Gastrocnemius medialis (tissue), 4 donors: ENCODE data around the gene ISOC2. TPM values are rescaled to one million over a fixed set of nuclear protein-coding genes. Genes with fewer than 3 reads are reported as not detected.

Experiments used
- ATAC-seq, 2 donors: fragments of 150-250 bp; one replicate each; pipeline ENCODE4 v1.9.1; 2016
- DNase-seq, 2 donors: peaks; one replicate each; pipeline ENCODE4 v3.0.0-alpha.2; 2019
- H3K27ac ChIP-seq, 4 donors: fragments of 200-600 bp; sonication (generic); 1 replicate in 1 of 4; 2 replicates in 3 of 4; pipeline ENCODE4 v1.5.1; 2016 to 2018; ENCODE audit warnings: mild to moderate bottlenecking in 2 of 4, moderate library complexity in 1 of 4
- H3K27me3 ChIP-seq, 3 donors: fragments of 200-600 bp; sonication (generic) in 2 of 3; 1 replicate in 1 of 3; 2 replicates in 2 of 3; pipeline versions ENCODE4 v1.5.1 to v1.6.0; 2016 to 2019; ENCODE audit warnings: mild to moderate bottlenecking in 1 of 3, moderate library complexity in 1 of 3
- H3K36me3 ChIP-seq, 2 donors: fragments of 200-600 bp; sonication (generic) in 1 of 2; one replicate each; pipeline ENCODE4 v1.5.1; 2017 to 2018
- H3K4me1 ChIP-seq, 2 donors: fragments of 200-600 bp; sonication (generic) in 1 of 2; one replicate each; pipeline ENCODE4 v1.5.1; 2016 to 2017; ENCODE audit warnings: mild to moderate bottlenecking in 2 of 2
- H3K4me3 ChIP-seq, 4 donors: fragments of 200-600 bp; sonication (generic) in 3 of 4; 1 replicate in 1 of 4; 2 replicates in 3 of 4; pipeline ENCODE4 v1.5.1; 2016 to 2019; ENCODE audit warnings: mild to moderate bottlenecking in 2 of 4
- H3K9me3 ChIP-seq, 3 donors: fragments of 200-600 bp; sonication (generic) in 2 of 3; 1 replicate in 1 of 3; 2 replicates in 2 of 3; pipeline ENCODE4 v1.5.1; 2016 to 2019
- POLR2A ChIP-seq, 2 donors: fragments of 450-650 bp; IDR thresholded peaks; one replicate each; pipeline ENCODE4 v1.6.1; 2017; ENCODE audit warnings: antibody characterized with exemption in 2 of 2, mild to moderate bottlenecking in 2 of 2, moderate library complexity in 2 of 2
- in situ Hi-C, 4 donors: fragments of 200-750 bp; cut with MboI; loops; one replicate each; pipeline versions ENCODE4 v1.15.0 to v1.8.0; 2017; ENCODE audit warnings: low sequenced_read_pairs in 4 of 4
- intact Hi-C: fragments of 100-400 bp; cut with DNase I; formaldehyde crosslinking; loops from one replicate; pipeline ENCODE4 v1.15.1; 2023; ENCODE audit warnings: low total_unique reads
- total RNA-seq, 4 donors: library from RNA; depleted of rRNA; stranded (reverse); fragments of >200 nt; gene quantifications; one replicate each; pipeline versions ENCODE4 v1.1.0 to v1.2.3, GENCODE V29; 2016
- TF ChIP-seq, protein P1 (sequence below), 5 experiments: fragments of 450-650 bp in 3 of 5; fragments of 200-600 bp in 2 of 5; sonication (generic) in 2 of 5; IDR thresholded peaks in 4 of 5; conservative IDR thresholded peaks in 1 of 5; 1 replicate in 4 of 5; 2 replicates in 1 of 5; pipeline ENCODE4 v1.5.1; 2016 to 2019; ENCODE audit warnings: antibody characterized with exemption in 5 of 5, mild to moderate bottlenecking in 3 of 5, moderate library complexity in 3 of 5

Gene ISOC2
- total RNA-seq, 4 donors from 2014 or later: 59.7 to 101 (median 88.7) TPM

DNA sequence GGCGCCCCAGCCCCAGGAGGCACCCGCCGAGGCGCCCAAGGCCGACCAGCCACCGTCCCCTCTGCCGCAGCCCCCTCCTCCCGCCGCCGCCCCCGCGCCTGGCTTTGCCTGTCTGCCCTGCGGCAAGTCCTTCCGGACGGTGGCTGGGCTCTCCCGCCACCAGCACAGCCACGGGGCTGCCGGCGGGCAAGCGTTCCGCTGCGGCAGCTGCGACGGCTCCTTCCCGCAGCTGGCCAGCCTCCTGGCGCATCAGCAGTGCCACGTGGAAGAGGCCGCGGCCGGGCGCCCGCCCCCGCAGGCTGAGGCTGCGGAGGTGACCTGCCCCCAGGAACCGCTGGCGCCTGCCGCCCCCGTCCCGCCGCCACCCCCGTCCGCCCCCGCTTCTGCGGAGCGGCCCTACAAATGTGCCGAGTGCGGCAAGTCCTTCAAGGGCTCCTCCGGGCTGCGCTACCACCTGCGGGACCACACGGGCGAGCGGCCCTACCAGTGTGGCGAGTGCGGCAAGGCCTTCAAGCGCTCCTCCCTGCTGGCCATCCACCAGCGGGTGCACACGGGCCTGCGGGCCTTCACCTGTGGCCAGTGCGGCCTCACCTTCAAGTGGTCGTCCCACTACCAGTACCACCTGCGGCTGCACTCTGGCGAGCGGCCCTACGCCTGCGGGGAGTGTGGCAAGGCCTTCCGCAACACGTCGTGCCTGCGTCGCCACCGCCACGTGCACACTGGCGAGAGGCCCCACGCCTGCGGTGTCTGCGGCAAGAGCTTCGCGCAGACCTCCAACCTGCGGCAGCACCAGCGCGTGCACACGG, 20.9 kb upstream of the ISOC2 start:
- H3K9me3 ChIP-seq: no peaks in the 10 kb centered on the region
- no peak for TF ChIP-seq POLR2A (IDR thresholded peaks at IDR 0.05)
- TF ChIP-seq, protein P1, sequence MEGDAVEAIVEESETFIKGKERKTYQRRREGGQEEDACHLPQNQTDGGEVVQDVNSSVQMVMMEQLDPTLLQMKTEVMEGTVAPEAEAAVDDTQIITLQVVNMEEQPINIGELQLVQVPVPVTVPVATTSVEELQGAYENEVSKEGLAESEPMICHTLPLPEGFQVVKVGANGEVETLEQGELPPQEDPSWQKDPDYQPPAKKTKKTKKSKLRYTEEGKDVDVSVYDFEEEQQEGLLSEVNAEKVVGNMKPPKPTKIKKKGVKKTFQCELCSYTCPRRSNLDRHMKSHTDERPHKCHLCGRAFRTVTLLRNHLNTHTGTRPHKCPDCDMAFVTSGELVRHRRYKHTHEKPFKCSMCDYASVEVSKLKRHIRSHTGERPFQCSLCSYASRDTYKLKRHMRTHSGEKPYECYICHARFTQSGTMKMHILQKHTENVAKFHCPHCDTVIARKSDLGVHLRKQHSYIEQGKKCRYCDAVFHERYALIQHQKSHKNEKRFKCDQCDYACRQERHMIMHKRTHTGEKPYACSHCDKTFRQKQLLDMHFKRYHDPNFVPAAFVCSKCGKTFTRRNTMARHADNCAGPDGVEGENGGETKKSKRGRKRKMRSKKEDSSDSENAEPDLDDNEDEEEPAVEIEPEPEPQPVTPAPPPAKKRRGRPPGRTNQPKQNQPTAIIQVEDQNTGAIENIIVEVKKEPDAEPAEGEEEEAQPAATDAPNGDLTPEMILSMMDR (IDR thresholded peaks at IDR 0.05 in 4 of 5, conservative IDR thresholded peaks at IDR 0.05 in 1 of 5): no peak
- intact Hi-C loops (no loop called here), in situ Hi-C loops (no loop called here)
- ATAC-seq (no peak), DNase-seq (no peak)
- H3K36me3 ChIP-seq: peaks cover 0 to 7% of the 10 kb centered on the region in 2 donors
- H3K27ac ChIP-seq: no peak overlapping the region
- H3K4me3 ChIP-seq: no peak overlapping the region
- H3K27me3 ChIP-seq: peaks cover 6 to 11% (median 11%) of the 10 kb centered on the region in 3 donors
- H3K4me1 ChIP-seq: peaks cover 20 to 38% of the 10 kb centered on the region in 2 donors

DNA sequence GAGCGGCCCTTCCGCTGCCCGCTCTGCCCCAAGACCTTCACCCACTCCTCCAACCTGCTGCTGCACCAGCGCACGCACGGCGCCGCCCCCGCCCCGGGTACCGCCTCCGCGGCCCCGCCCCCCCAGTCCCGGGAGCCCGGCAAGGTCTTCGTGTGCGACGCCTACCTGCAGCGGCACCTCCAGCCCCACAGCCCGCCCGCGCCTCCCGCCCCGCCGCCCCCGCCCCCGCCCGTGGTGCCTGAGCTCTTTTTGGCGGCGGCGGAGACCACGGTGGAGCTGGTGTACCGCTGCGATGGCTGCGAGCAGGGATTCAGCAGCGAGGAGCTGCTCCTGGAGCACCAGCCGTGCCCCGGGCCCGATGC, 20.3 kb upstream of the ISOC2 start:
- intact Hi-C loops (no loop called here), in situ Hi-C loops (no loop called here)
- ATAC-seq (no peak), DNase-seq (no peak)
- H3K9me3 ChIP-seq: no peaks in the 10 kb centered on the region
- TF ChIP-seq POLR2A (IDR thresholded peaks at IDR 0.05): no peak
- TF ChIP-seq, protein P1 (IDR thresholded peaks at IDR 0.05 in 4 of 5, conservative IDR thresholded peaks at IDR 0.05 in 1 of 5): no peak
- H3K4me3 ChIP-seq: no peak overlapping the region
- peaks cover 21 to 39% of the 10 kb centered on the region in 2 donors for H3K4me1 ChIP-seq
- H3K27me3 ChIP-seq: peaks cover 6 to 11% (median 11%) of the 10 kb centered on the region in 3 donors
- H3K27ac ChIP-seq: no peak overlapping the region
- peaks cover 0 to 7% of the 10 kb centered on the region in 2 donors for H3K36me3 ChIP-seq

DNA sequence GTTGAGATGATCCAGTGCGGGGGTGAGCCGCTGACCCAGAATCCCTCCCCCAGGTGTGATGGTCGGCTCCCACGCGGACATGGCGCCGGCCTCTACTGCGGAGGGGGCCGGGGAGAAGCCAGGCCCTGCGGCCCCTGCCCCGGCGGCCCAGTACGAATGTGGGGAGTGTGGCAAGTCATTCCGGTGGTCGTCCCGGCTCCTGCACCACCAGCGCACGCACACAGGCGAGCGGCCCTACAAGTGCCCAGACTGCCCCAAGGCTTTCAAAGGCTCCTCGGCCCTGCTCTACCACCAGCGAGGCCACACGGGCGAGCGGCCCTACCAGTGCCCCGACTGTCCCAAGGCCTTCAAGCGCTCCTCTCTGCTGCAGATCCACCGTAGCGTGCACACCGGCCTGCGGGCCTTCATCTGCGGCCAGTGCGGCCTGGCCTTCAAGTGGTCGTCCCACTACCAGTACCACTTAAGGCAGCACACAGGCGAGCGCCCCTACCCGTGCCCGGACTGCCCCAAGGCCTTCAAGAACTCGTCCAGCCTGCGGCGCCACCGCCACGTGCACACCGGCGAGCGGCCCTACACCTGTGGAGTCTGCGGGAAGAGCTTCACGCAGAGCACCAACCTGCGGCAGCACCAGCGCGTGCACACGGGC, 19.8 kb upstream of the ISOC2 start:
- DNase-seq: no peak

DNA sequence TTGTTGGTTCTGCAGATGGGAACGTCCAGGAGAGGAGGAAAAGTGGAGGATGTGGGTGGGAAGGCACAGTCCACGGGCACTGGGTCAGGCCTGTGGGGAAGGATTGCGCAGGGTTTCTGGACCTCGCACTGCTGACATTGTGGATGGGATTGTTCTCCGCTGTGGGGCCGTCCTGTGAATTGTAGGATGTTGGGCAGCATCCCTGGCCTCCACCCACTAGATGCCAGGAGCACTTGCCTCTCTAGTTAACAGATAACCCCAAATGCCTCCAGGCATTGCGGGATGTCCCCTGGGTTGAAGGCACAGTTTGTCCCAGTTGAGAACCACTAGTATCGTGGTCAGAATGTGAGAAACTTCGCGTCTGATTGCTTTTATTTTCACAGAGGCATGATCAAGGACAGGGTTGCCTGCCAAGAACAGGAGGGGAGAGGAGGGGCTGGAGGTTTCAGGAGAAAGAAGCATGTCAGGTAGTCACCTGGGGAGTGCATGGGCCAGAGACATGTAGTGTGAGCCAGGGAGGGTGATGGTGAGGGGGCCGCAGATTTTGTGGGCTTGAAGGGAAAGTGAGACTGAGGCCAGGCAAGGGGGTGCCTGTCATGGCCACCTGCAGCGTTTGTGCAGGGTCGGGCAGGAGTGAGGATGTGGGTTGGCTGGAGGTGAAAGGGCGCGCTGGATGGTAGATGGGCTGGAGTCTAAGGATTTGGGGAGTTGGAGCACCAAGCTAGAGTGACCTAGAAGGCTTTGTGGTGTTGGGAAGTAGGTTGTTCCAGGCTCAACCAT, 18.2 kb upstream of the ISOC2 start:
- TF ChIP-seq, protein P1 (IDR thresholded peaks at IDR 0.05 in 4 of 5, conservative IDR thresholded peaks at IDR 0.05 in 1 of 5): no peak
- TF ChIP-seq POLR2A (IDR thresholded peaks at IDR 0.05): no peak
- in situ Hi-C loops (no loop called here), intact Hi-C loops (loop anchor here (5.0 kb wide), 1 partner anchor 92 kb away; the partner anchor contains the start of gene RPL28)
- H3K27me3 ChIP-seq: peaks cover 1 to 2% (median 1%) of the 10 kb centered on the region in 3 donors
- no peak overlapping the region for H3K27ac ChIP-seq
- no peak for ATAC-seq
- no peaks in the 10 kb centered on the region for H3K9me3 ChIP-seq
- peaks cover 0 to 7% of the 10 kb centered on the region in 2 donors for H3K36me3 ChIP-seq
- DNase-seq: no peak
- peaks cover 22 to 32% of the 10 kb centered on the region in 2 donors for H3K4me1 ChIP-seq
- H3K4me3 ChIP-seq: no peak overlapping the region

More for the DNA sequence above, 19.8 kb upstream of the ISOC2 start:
- Histone ChIP-seq H3K9me3 (no peaks in the 10 kb centered on the region), H3K4me3 (no peak overlapping the region), H3K36me3 (peaks cover 0 to 7% of the 10 kb centered on the region in 2 donors), H3K4me1 (peaks cover 20 to 37% of the 10 kb centered on the region in 2 donors), H3K27me3 (peaks cover 6 to 11% (median 9%) of the 10 kb centered on the region in 3 donors), H3K27ac (no peak overlapping the region)
- TF ChIP-seq POLR2A (IDR thresholded peaks at IDR 0.05): no peak
- TF ChIP-seq, protein P1 (IDR thresholded peaks at IDR 0.05 in 4 of 5, conservative IDR thresholded peaks at IDR 0.05 in 1 of 5): no peak
- ATAC-seq: no peak
- in situ Hi-C loops (no loop called here), intact Hi-C loops (no loop called here)
